ENCODE measurements around the gene IFITM2. TPM values are rescaled to one million over a fixed set of nuclear protein-coding genes. Genes with fewer than 3 reads are reported as not detected.
A peak's percentile ranks its signal among the peaks of the same experiment; 100 is the strongest.

IFITM2 gene
- total and polyA plus RNA-seq, 2 donors from 2014 or later = 814 to 1,111 TPM

DNA sequence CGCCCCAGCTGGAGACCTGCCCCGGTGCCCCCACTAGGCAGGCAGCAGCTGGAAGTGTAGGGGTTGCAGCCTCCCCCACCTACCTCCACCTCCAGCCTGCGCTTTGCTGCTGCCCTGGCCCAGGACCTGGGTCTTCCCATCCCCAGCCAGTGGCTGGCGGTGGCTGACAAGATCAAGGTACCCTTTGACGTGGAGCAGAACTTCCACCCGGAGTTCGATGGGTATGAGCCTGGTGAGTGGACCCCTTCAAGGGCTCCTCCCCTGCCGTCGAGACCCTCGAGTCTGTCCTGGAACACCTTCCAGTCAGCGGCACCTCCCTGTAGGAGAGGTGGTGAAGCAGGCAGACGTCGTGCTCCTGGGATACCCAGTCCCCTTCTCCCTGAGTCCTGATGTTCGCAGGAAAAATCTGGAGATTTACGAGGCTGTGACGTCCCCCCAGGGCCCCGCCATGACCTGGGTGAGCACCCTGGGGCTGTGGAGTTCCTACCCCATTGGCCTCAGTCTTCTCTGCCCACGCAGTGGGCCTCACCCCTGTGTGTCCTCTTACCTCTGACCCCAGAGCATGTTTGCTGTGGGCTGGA lies 14.3 kb upstream of the IFITM2 start:
- Histone ChIP-seq H3K4me3 (ENCODE audit: low read length in 3 of 3) (no peak overlapping the region), H3K4me1 (ENCODE audit: control insufficient read depth in 2 of 3, insufficient read depth in 2 of 3, low read depth in 1 of 3, low read length in 3 of 3) (peaks cover 0 to 3% (median 0%) of the 10 kb centered on the region in 3 donors), H3K36me3 (ENCODE audit: control insufficient read depth in 2 of 3, insufficient read depth in 3 of 3, low read length in 3 of 3) (no peaks in the 10 kb centered on the region), H3K27me3 (ENCODE audit: control insufficient read depth, insufficient read depth, low read length) (no peaks in the 10 kb centered on the region), H3K9me3 (ENCODE audit: control insufficient read depth in 2 of 3, insufficient read depth in 1 of 3, low read length in 3 of 3) (no peaks in the 10 kb centered on the region), H3K27ac (ENCODE audit: low read depth in 2 of 2, low read length in 2 of 2) (no peak overlapping the region), H3K9ac (ENCODE audit: low read length in 3 of 3) (no peak overlapping the region)
- TF ChIP-seq, protein P1, sequence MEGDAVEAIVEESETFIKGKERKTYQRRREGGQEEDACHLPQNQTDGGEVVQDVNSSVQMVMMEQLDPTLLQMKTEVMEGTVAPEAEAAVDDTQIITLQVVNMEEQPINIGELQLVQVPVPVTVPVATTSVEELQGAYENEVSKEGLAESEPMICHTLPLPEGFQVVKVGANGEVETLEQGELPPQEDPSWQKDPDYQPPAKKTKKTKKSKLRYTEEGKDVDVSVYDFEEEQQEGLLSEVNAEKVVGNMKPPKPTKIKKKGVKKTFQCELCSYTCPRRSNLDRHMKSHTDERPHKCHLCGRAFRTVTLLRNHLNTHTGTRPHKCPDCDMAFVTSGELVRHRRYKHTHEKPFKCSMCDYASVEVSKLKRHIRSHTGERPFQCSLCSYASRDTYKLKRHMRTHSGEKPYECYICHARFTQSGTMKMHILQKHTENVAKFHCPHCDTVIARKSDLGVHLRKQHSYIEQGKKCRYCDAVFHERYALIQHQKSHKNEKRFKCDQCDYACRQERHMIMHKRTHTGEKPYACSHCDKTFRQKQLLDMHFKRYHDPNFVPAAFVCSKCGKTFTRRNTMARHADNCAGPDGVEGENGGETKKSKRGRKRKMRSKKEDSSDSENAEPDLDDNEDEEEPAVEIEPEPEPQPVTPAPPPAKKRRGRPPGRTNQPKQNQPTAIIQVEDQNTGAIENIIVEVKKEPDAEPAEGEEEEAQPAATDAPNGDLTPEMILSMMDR (IDR thresholded peaks at IDR 0.05; ENCODE audit: borderline replicate concordance, extremely low read depth, insufficient read depth) = no peak
- FAIRE-seq (no peak), DNase-seq (peak in 2 of 5 donors; percentile 35 to 62)
- intact Hi-C loops (cut with DNase I) = no loop called here

DNA sequence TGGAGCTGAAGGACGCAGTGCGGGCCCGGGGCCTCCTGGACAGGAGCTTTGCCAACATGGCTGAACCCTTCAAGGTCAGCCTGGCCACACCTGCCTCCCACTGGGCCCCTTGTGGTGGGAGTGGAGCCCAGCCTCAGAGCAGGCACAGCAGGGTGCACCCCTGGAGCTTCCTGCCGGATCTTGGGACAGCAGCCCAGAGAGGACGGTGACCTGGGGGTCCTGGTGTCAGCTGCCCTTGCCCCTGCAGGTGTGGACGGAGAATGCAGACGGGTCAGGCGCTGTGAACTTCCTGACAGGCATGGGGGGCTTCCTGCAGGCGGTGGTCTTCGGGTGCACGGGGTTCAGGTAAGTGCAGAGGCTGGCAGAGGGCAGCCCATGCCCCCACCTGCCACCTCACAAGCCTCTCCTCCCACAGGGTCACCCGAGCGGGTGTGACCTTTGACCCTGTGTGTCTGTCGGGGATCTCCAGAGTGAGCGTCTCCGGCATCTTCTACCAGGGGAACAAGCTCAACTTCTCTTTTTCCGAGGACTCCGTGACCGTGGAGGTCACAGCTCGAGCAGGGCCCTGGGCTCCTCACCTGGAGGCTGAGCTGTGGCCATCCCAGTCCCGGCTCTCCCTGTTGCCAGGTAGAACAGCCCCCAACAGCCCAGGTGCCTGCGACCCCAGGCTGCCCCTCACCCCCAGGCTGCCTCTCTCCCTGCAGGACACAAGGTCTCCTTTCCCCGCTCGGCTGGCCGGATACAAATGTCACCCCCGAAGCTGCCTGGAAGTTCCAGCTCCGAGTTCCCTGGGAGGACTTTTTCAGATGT lies 13.6 kb upstream of the IFITM2 start:
- H3K4me3 ChIP-seq (ENCODE audit: low read length in 3 of 3) = no peak overlapping the region
- TF ChIP-seq, protein P1 (IDR thresholded peaks at IDR 0.05; ENCODE audit: borderline replicate concordance, extremely low read depth, insufficient read depth) = no peak
- no peak overlapping the region for H3K9ac ChIP-seq (ENCODE audit: low read length in 3 of 3)
- H3K36me3 ChIP-seq (ENCODE audit: control insufficient read depth in 2 of 3, insufficient read depth in 3 of 3, low read length in 3 of 3) = no peaks in the 10 kb centered on the region
- H3K27me3 ChIP-seq (ENCODE audit: control insufficient read depth, insufficient read depth, low read length) = no peaks in the 10 kb centered on the region
- H3K9me3 ChIP-seq (ENCODE audit: control insufficient read depth in 2 of 3, insufficient read depth in 1 of 3, low read length in 3 of 3) = no peaks in the 10 kb centered on the region
- intact Hi-C loops (cut with DNase I) = no loop called here
- DNase-seq (peak in 2 of 5 donors; percentile 52 to 73), FAIRE-seq (no peak)
- H3K27ac ChIP-seq (ENCODE audit: low read depth in 2 of 2, low read length in 2 of 2) = no peak overlapping the region
- H3K4me1 ChIP-seq (ENCODE audit: control insufficient read depth in 2 of 3, insufficient read depth in 2 of 3, low read depth in 1 of 3, low read length in 3 of 3) = peaks cover 0 to 3% (median 0%) of the 10 kb centered on the region in 3 donors

DNA sequence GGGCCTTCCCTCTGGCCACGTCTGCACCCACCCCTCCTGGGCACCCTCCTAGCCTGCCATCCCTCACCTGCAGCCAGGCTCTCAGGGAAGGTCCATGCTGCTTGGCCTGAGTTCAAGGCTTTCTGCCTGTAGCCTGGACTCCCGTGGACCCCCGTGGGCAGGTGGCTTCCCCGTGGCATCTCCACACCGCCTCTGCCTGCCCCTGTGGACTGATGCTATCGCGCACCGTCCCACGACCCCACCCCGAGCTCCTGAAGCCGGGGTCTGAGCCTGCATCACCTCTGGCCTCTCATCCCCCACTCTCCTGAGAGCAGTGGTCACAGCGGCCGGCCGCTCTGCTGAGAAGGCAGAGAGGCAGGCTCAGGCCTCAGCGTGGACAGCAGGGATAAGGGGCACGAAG lies 12.8 kb upstream of the IFITM2 start:
- Histone ChIP-seq H3K36me3 (ENCODE audit: control insufficient read depth in 2 of 3, insufficient read depth in 3 of 3, low read length in 3 of 3) (no peaks in the 10 kb centered on the region), H3K4me3 (ENCODE audit: low read length in 3 of 3) (no peak overlapping the region), H3K9ac (ENCODE audit: low read length in 3 of 3) (no peak overlapping the region), H3K4me1 (ENCODE audit: control insufficient read depth in 2 of 3, insufficient read depth in 2 of 3, low read depth in 1 of 3, low read length in 3 of 3) (peaks cover 0 to 1% (median 0%) of the 10 kb centered on the region in 3 donors), H3K9me3 (ENCODE audit: control insufficient read depth in 2 of 3, insufficient read depth in 1 of 3, low read length in 3 of 3) (no peaks in the 10 kb centered on the region), H3K27ac (ENCODE audit: low read depth in 2 of 2, low read length in 2 of 2) (no peak overlapping the region), H3K27me3 (ENCODE audit: control insufficient read depth, insufficient read depth, low read length) (no peaks in the 10 kb centered on the region)
- intact Hi-C loops (cut with DNase I) = no loop called here
- TF ChIP-seq, protein P1 (IDR thresholded peaks at IDR 0.05; ENCODE audit: borderline replicate concordance, extremely low read depth, insufficient read depth) = no peak
- FAIRE-seq (no peak), DNase-seq (peak in 2 of 5 donors; percentile 27 to 68)

All from kidney (tissue), 14 donors.